ENCODE data around the gene MAN2A2. TPM values are rescaled to one million over a fixed set of nuclear protein-coding genes. Genes with fewer than 3 reads are reported as not detected.
A peak's percentile ranks its signal among the peaks of the same experiment; 100 is the strongest.

MAN2A2 gene
- total and polyA plus RNA-seq, 9 of the 15 experiments (the other 6 are each of a cell fraction or from before 2014, with no cell fraction given): 7.3 to 151 (median 43.4) TPM

DNA sequence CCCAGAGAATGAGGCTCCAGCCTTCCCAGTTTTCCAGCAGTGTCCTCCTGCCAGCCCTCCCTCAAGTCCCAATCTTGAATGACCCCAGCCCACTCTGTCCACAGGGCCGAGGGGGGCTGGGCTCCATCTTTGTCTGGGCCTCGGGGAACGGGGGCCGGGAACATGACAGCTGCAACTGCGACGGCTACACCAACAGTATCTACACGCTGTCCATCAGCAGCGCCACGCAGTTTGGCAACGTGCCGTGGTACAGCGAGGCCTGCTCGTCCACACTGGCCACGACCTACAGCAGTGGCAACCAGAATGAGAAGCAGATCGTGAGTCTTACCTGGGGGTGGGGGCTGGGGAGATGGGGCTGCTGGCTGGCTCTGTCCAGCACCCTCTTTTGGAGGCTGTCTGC, 24.4 kb upstream of the MAN2A2 start (continued):
- TF ChIP-seq TRIM25 (IDR thresholded peaks at IDR 0.05; ENCODE audit: borderline replicate concordance): no peak
- TF ChIP-seq HMG20A (CRISPR knock-in tag; conservative IDR thresholded peaks at IDR 0.05): no peak
- TF ChIP-seq THAP7 (CRISPR knock-in tag; IDR thresholded peaks at IDR 0.05): no peak
- TF ChIP-seq ZNF232 (CRISPR knock-in tag; IDR thresholded peaks at IDR 0.05): no peak
- TF ChIP-seq CBX8 (IDR thresholded peaks at IDR 0.05; ENCODE audit: borderline replicate concordance, extremely low read depth, low read depth, low read length, poor library complexity, severe bottlenecking): no peak

- Histone ChIP-seq H3K36me3 (ENCODE audit: control insufficient read depth, insufficient read depth, low read length) (peaks cover 87% of the 10 kb centered on the region), H3K4me3 (no peak overlapping the region), H3K9ac (ENCODE audit: insufficient read depth in 1 of 2, low read depth in 2 of 2, low read length in 2 of 2) (no peak overlapping the region), H3K9me3 (replicated peaks; ENCODE audit: control insufficient read depth, insufficient read depth, low read depth, low read length) (no peaks in the 10 kb centered on the region), H3K27me3 (ENCODE audit: control insufficient read depth in 2 of 2, insufficient read depth in 2 of 2, low read length in 2 of 2) (no peaks in the 10 kb centered on the region), H3K79me2 (ENCODE audit: control insufficient read depth, insufficient read depth, low read length) (peaks cover 17% of the 10 kb centered on the region), H2AFZ (ENCODE audit: low read depth, low read length) (no peak overlapping the region), H4K20me1 (replicated peaks; ENCODE audit: control insufficient read depth, insufficient read depth, low read length) (peaks cover 6% of the 10 kb centered on the region; the same call in 1 of the 2 replicates), H3K4me2 (ENCODE audit: insufficient read depth, low read length) (no peak overlapping the region), H3K9me1 (ENCODE audit: control insufficient read depth, insufficient read depth, low read length) (peaks cover 3% of the 10 kb centered on the region), H3K4me1 (replicated peaks in 1 of 2; ENCODE audit: control insufficient read depth in 2 of 2, insufficient read depth in 2 of 2, low read length in 2 of 2) (peaks cover 0 to 61% of the 10 kb centered on the region in 2 experiments; a peak in 2 of 5 replicates), H3K27ac (ENCODE audit: extremely low read depth, low read depth, low read length) (no peak overlapping the region)
- intact Hi-C loops (cut with micrococcal nuclease): loop anchor here (10.0 kb wide), 1 partner anchor 555 kb away; no protein-coding TSS in a partner anchor
- no TSS peak for BruUV-seq (replicated peaks)
- no peak for FAIRE-seq
- POLR2A ChIA-PET: interaction anchor here (1.0 kb wide), 1 partner anchor 10 kb away, joined by 4 read pairs; no protein-coding TSS in a partner anchor
- ATAC-seq: no peak
- in situ Hi-C loops (cut with MboI): loop anchor here (10.0 kb wide), 1 partner anchor 565 kb away; no protein-coding TSS in a partner anchor
- CTCF ChIA-PET (ENCODE audit: low intra/inter-chr PET ratio): no interaction called here
- no peak for DNase-seq (ENCODE audit: extremely low read depth in 1 of 4, low spot score in 3 of 4)
- 98% methylated on average over 12 of the region's 35 CpGs for WGBS (ENCODE audit: insufficient coverage, low coverage, missing lambda C conversion rate)
- TF ChIP-seq, protein P1, sequence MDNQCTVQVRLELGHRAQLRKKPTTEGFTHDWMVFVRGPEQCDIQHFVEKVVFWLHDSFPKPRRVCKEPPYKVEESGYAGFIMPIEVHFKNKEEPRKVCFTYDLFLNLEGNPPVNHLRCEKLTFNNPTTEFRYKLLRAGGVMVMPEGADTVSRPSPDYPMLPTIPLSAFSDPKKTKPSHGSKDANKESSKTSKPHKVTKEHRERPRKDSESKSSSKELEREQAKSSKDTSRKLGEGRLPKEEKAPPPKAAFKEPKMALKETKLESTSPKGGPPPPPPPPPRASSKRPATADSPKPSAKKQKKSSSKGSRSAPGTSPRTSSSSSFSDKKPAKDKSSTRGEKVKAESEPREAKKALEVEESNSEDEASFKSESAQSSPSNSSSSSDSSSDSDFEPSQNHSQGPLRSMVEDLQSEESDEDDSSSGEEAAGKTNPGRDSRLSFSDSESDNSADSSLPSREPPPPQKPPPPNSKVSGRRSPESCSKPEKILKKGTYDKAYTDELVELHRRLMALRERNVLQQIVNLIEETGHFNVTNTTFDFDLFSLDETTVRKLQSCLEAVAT (IDR thresholded peaks at IDR 0.05): peak in 1 of 2 experiments; percentile 54; a peak in 1 of 4 replicates
- no peak for TF ChIP-seq MYC (IDR thresholded peaks at IDR 0.05; ENCODE audit: low read depth, low read length)
- TF ChIP-seq MYC (CRISPR knock-in tag; IDR thresholded peaks at IDR 0.05; ENCODE audit: borderline replicate concordance, low read depth): no peak
- TF ChIP-seq MCM2 (IDR thresholded peaks at IDR 0.05; ENCODE audit: low read depth): no peak
- TF ChIP-seq, protein P2, sequence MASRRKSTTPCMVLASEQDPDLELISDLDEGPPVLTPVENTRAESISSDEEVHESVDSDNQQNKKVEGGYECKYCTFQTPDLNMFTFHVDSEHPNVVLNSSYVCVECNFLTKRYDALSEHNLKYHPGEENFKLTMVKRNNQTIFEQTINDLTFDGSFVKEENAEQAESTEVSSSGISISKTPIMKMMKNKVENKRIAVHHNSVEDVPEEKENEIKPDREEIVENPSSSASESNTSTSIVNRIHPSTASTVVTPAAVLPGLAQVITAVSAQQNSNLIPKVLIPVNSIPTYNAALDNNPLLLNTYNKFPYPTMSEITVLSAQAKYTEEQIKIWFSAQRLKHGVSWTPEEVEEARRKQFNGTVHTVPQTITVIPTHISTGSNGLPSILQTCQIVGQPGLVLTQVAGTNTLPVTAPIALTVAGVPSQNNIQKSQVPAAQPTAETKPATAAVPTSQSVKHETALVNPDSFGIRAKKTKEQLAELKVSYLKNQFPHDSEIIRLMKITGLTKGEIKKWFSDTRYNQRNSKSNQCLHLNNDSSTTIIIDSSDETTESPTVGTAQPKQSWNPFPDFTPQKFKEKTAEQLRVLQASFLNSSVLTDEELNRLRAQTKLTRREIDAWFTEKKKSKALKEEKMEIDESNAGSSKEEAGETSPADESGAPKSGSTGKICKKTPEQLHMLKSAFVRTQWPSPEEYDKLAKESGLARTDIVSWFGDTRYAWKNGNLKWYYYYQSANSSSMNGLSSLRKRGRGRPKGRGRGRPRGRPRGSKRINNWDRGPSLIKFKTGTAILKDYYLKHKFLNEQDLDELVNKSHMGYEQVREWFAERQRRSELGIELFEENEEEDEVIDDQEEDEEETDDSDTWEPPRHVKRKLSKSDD (conservative IDR thresholded peaks at IDR 0.05; ENCODE audit: low read length): no peak
- TF ChIP-seq, protein P3, sequence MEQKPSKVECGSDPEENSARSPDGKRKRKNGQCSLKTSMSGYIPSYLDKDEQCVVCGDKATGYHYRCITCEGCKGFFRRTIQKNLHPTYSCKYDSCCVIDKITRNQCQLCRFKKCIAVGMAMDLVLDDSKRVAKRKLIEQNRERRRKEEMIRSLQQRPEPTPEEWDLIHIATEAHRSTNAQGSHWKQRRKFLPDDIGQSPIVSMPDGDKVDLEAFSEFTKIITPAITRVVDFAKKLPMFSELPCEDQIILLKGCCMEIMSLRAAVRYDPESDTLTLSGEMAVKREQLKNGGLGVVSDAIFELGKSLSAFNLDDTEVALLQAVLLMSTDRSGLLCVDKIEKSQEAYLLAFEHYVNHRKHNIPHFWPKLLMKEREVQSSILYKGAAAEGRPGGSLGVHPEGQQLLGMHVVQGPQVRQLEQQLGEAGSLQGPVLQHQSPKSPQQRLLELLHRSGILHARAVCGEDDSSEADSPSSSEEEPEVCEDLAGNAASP (IDR thresholded peaks at IDR 0.05): no peak
Observed at GRCh38 chr15:90879730-90880366, 23.3 kb upstream of the MAN2A2 start.
